ENCODE measurements around the gene FSD1. TPM values are rescaled to one million over a fixed set of nuclear protein-coding genes. Genes with fewer than 3 reads are reported as not detected.

FSD1 gene
- total and polyA plus RNA-seq, 3 experiments from 2014 or later: 3.1 to 13.9 (median 10.9) TPM

DNA sequence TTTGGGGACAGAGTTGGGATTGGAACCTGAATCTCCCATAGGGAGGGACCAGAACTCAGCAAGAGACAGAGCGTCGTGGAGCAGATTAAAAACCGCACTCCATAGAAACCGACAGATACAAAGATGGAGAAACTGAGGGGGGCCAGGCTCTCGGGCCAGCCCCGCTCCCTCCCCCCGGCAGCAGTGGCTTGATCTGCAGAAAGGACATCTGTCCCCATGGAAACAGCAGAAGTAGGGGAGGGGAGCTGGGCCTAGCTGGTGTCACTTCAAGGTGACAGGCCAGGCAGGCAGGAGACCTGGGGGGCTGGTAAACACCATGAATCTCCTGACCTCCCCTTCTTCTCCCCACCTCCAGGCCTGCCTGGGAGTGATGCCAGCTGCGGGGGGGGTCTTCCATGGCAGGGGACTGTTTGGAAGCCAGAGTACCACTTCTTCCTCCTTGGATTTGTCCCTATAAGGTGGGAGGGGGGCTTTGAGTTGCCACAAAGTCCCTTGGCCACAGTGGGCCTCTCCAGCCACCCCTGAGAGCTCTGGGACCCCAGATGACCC, 13.1 kb upstream of the FSD1 start:
- CTCF ChIA-PET: no interaction called here
- Histone ChIP-seq H3K4me1 (ENCODE audit: insufficient read depth, low read length) (no peaks in the 10 kb centered on the region), H3K9me3 (ENCODE audit: low read length) (no peaks in the 10 kb centered on the region), H3K27me3 (ENCODE audit: insufficient read depth, low read length, poor library complexity, severe bottlenecking) (no peaks in the 10 kb centered on the region), H3K4me3 (ENCODE audit: low read length) (no peak overlapping the region), H3K27ac (ENCODE audit: low read depth, low read length) (no peak overlapping the region), H3K36me3 (ENCODE audit: insufficient read depth, low read length) (no peaks in the 10 kb centered on the region)
- Mint-ChIP-seq H3K36me3 (peaks cover 0 to 10% (median 0%) of the 10 kb centered on the region in 3 donors), H3K27ac (no peak overlapping the region), H3K4me3 (no peak overlapping the region), H3K9me3 (no peaks in the 10 kb centered on the region), H3K27me3 (peaks cover 0 to 6% of the 10 kb centered on the region in 2 donors), H3K4me1 (no peaks in the 10 kb centered on the region)
- POLR2A ChIA-PET: no interaction called here
- no peak for DNase-seq

DNA sequence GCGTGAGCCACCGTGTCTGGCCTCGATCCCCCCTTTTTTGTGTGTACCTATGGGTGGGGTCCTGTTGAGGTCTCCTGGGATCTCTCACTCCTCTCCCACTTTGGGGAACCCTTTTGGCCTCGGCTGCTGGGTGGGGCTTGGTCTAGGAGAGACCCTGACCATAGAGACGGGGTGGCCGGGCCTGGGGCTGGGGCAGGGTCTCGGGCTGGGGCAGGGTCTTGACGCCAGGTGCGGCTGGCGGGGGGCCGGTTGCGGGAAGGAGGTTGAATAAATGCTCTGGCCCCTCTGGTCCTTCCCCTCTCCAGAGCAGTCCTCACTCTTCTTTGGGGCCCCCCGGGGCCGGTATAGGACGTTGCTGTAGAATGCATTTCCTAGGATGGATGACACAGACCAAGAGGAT, 11.9 kb upstream of the FSD1 start:
- POLR2A ChIA-PET: no interaction called here
- Mint-ChIP-seq H3K36me3 (peaks cover 0 to 10% (median 0%) of the 10 kb centered on the region in 3 donors), H3K27ac (no peak overlapping the region), H3K4me1 (no peaks in the 10 kb centered on the region), H3K9me3 (no peaks in the 10 kb centered on the region), H3K27me3 (peaks cover 0 to 6% of the 10 kb centered on the region in 2 donors), H3K4me3 (no peak overlapping the region)
- CTCF ChIA-PET: no interaction called here
- Histone ChIP-seq H3K36me3 (ENCODE audit: insufficient read depth, low read length) (no peaks in the 10 kb centered on the region), H3K27ac (ENCODE audit: low read depth, low read length) (no peak overlapping the region), H3K27me3 (ENCODE audit: insufficient read depth, low read length, poor library complexity, severe bottlenecking) (no peaks in the 10 kb centered on the region), H3K4me1 (ENCODE audit: insufficient read depth, low read length) (no peaks in the 10 kb centered on the region), H3K9me3 (ENCODE audit: low read length) (no peaks in the 10 kb centered on the region), H3K4me3 (ENCODE audit: low read length) (no peak overlapping the region)
- DNase-seq: no peak

GRCh38 chr19:4294389-4294788, 10.0 kb upstream of the FSD1 start:
- H3K36me3 ChIP-seq (ENCODE audit: insufficient read depth, low read length): no peaks in the 10 kb centered on the region
- H3K27me3 ChIP-seq (ENCODE audit: insufficient read depth, low read length, poor library complexity, severe bottlenecking): no peaks in the 10 kb centered on the region
- ChIA-PET POLR2A (interaction anchor here (0.7 kb wide), 1 partner anchor 213 kb away, joined by 3 read pairs; no protein-coding TSS in a partner anchor), CTCF (no interaction called here)
- no peaks in the 10 kb centered on the region for H3K9me3 Mint-ChIP-seq
- H3K4me1 Mint-ChIP-seq: peaks cover 2 to 4% (median 4%) of the 10 kb centered on the region in 3 donors
- peaks cover 0 to 10% (median 2%) of the 10 kb centered on the region in 3 donors for H3K36me3 Mint-ChIP-seq
- H3K27ac ChIP-seq (ENCODE audit: low read depth, low read length): no peak overlapping the region
- H3K27me3 Mint-ChIP-seq: no peaks in the 10 kb centered on the region
- no peaks in the 10 kb centered on the region for H3K9me3 ChIP-seq (ENCODE audit: low read length)
- DNase-seq: no peak
- no peaks in the 10 kb centered on the region for H3K4me1 ChIP-seq (ENCODE audit: insufficient read depth, low read length)
- H3K4me3 Mint-ChIP-seq: no peak overlapping the region
- H3K27ac Mint-ChIP-seq: no peak overlapping the region
- H3K4me3 ChIP-seq (ENCODE audit: low read length): no peak overlapping the region

GRCh38 chr19:4295972-4296771, 8.2 kb upstream of the FSD1 start:
- Histone ChIP-seq H3K27ac (ENCODE audit: low read depth, low read length) (no peak overlapping the region), H3K36me3 (ENCODE audit: insufficient read depth, low read length) (no peaks in the 10 kb centered on the region), H3K27me3 (ENCODE audit: insufficient read depth, low read length, poor library complexity, severe bottlenecking) (no peaks in the 10 kb centered on the region), H3K4me1 (ENCODE audit: insufficient read depth, low read length) (peaks cover 6% of the 10 kb centered on the region), H3K4me3 (ENCODE audit: low read length) (no peak overlapping the region), H3K9me3 (ENCODE audit: low read length) (no peaks in the 10 kb centered on the region)
- H3K27me3 Mint-ChIP-seq: no peaks in the 10 kb centered on the region
- CTCF ChIA-PET: interaction anchor here (0.8 to 1.9 kb wide), 3 partner anchors 10 to 57 kb away, joined by 3 to 5 read pairs (median 4); no protein-coding TSS in a partner anchor
- H3K4me3 Mint-ChIP-seq: no peak overlapping the region
- H3K4me1 Mint-ChIP-seq: peaks cover 6 to 9% (median 9%) of the 10 kb centered on the region in 3 donors
- DNase-seq: no peak
- POLR2A ChIA-PET: interaction anchor here (1.3 kb wide), 1 partner anchor 48 kb away, joined by 5 read pairs; the partner anchor contains the start of gene MPND
- H3K27ac Mint-ChIP-seq: peak overlapping the region in 1 of 8 donors; percentile 91
- H3K9me3 Mint-ChIP-seq: no peaks in the 10 kb centered on the region
- peaks cover 0 to 10% (median 2%) of the 10 kb centered on the region in 3 donors for H3K36me3 Mint-ChIP-seq

GRCh38 chr19:4297901-4298809, 6.2 kb upstream of the FSD1 start:
- H3K4me1 ChIP-seq (ENCODE audit: insufficient read depth, low read length): peaks cover 13% of the 10 kb centered on the region
- no peak overlapping the region for H3K27ac ChIP-seq (ENCODE audit: low read depth, low read length)
- no peaks in the 10 kb centered on the region for H3K9me3 Mint-ChIP-seq
- H3K27me3 ChIP-seq (ENCODE audit: insufficient read depth, low read length, poor library complexity, severe bottlenecking): no peaks in the 10 kb centered on the region
- ChIA-PET POLR2A (interaction anchor here (0.6 kb wide), 1 partner anchor 30 kb away, joined by 3 read pairs; no protein-coding TSS in a partner anchor), CTCF (no interaction called here)
- H3K36me3 Mint-ChIP-seq: peaks cover 0 to 9% (median 2%) of the 10 kb centered on the region in 3 donors
- H3K27ac Mint-ChIP-seq: peak overlapping the region in 5 of 8 donors; percentile 51 to 80 (median 68)
- H3K36me3 ChIP-seq (ENCODE audit: insufficient read depth, low read length): no peaks in the 10 kb centered on the region
- peaks cover 0 to 6% of the 10 kb centered on the region in 2 donors for H3K27me3 Mint-ChIP-seq
- no peak overlapping the region for H3K4me3 ChIP-seq (ENCODE audit: low read length)
- peaks cover 15 to 24% (median 19%) of the 10 kb centered on the region in 3 donors for H3K4me1 Mint-ChIP-seq
- H3K4me3 Mint-ChIP-seq: peak overlapping the region in 2 of 7 donors; percentile 38 to 47
- peak in 1 of 5 donors; percentile 63 for DNase-seq
- H3K9me3 ChIP-seq (ENCODE audit: low read length): no peaks in the 10 kb centered on the region

- Mint-ChIP-seq H3K27me3 (peaks cover 0 to 10% of the 10 kb centered on the region in 2 donors), H3K9me3 (no peaks in the 10 kb centered on the region), H3K4me1 (peaks cover 19 to 29% (median 24%) of the 10 kb centered on the region in 3 donors), H3K4me3 (peak overlapping the region in 4 of 7 donors; percentile 11 to 69 (median 42)), H3K36me3 (peaks cover 0 to 9% (median 2%) of the 10 kb centered on the region in 3 donors), H3K27ac (peak overlapping the region in 7 of 8 donors; percentile 51 to 84 (median 68))
- no peak overlapping the region for H3K27ac ChIP-seq (ENCODE audit: low read depth, low read length)
- no peak overlapping the region for H3K4me3 ChIP-seq (ENCODE audit: low read length)
- CTCF ChIA-PET: no interaction called here
- H3K36me3 ChIP-seq (ENCODE audit: insufficient read depth, low read length): no peaks in the 10 kb centered on the region
- no peaks in the 10 kb centered on the region for H3K27me3 ChIP-seq (ENCODE audit: insufficient read depth, low read length, poor library complexity, severe bottlenecking)
- no peaks in the 10 kb centered on the region for H3K9me3 ChIP-seq (ENCODE audit: low read length)
- DNase-seq: no peak
- H3K4me1 ChIP-seq (ENCODE audit: insufficient read depth, low read length): peaks cover 21% of the 10 kb centered on the region
- POLR2A ChIA-PET: no interaction called here
These were observed 5.4 kb upstream of the FSD1 start for GRCh38 chr19:4298810-4299550.

DNA sequence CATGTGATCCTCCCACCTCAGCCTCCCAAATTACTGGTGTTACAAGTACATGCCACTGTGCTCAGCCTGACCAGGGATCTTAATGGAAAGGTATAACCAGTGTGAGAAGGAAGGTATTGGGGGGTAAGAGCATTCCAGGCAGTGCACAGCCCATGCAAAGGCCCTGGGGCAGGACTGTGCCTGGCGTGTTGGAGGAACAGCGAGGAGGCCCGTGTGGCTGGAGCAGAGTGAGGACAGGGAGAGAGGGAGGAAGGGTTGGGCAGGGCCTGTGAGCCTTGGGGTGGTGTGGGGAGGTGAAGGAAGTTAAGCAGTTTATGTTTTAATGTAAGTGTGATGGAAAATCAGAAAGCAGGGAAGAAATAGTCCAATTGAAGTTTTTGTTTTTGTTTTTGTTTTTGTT, 3.8 kb upstream of the FSD1 start:
- no peaks in the 10 kb centered on the region for H3K27me3 ChIP-seq (ENCODE audit: insufficient read depth, low read length, poor library complexity, severe bottlenecking)
- Mint-ChIP-seq H3K36me3 (peaks cover 0 to 4% (median 2%) of the 10 kb centered on the region in 3 donors), H3K27ac (peak overlapping the region in 7 of 8 donors; percentile 18 to 97 (median 75)), H3K4me1 (peaks cover 25 to 33% (median 28%) of the 10 kb centered on the region in 3 donors), H3K27me3 (peaks cover 3 to 14% of the 10 kb centered on the region in 2 donors), H3K9me3 (no peaks in the 10 kb centered on the region), H3K4me3 (peak overlapping the region in 6 of 7 donors; percentile 38 to 82 (median 66))
- H3K36me3 ChIP-seq (ENCODE audit: insufficient read depth, low read length): no peaks in the 10 kb centered on the region
- CTCF ChIA-PET: no interaction called here
- H3K9me3 ChIP-seq (ENCODE audit: low read length): no peaks in the 10 kb centered on the region
- no peak overlapping the region for H3K4me3 ChIP-seq (ENCODE audit: low read length)
- DNase-seq: no peak
- peaks cover 25% of the 10 kb centered on the region for H3K4me1 ChIP-seq (ENCODE audit: insufficient read depth, low read length)
- H3K27ac ChIP-seq (ENCODE audit: low read depth, low read length): no peak overlapping the region
- POLR2A ChIA-PET: no interaction called here
